ENCODE results near the gene PPARG.

DNA sequence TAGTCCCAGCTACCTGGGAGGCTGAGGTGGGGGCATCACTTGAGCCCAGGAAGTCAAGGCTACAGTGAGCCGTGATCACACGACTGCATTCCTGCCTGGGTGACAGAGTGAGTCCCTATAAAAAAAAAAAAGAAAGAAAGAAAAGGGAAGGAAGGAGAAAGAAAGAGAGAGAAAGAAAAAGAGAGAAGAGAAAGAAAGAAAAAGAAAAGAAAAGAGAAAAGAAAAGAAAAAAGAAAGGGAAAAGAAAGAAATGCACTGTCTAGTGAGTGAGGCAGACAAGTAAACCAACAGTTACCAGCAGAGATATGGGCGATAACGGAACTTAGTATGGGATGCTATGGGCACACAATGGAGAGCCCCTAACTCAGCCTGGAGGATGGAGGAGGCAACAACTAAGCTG is 158.2 kb downstream of the PPARG start:
- TF ChIP-seq MAZ (IDR thresholded peaks at IDR 0.05; ENCODE audit: borderline replicate concordance, low read depth, low read length) (no peak), NFE2L2 (conservative IDR thresholded peaks at IDR 0.05; ENCODE audit: low read length) (no peak), RARB (CRISPR knock-in tag; IDR thresholded peaks at IDR 0.05) (no peak), CHD2 (IDR thresholded peaks at IDR 0.05; ENCODE audit: low read length, partially characterized antibody) (no peak), POLR2AphosphoS2 (conservative IDR thresholded peaks at IDR 0.05; ENCODE audit: low read length) (no peak)
- TF ChIP-seq, protein P1, sequence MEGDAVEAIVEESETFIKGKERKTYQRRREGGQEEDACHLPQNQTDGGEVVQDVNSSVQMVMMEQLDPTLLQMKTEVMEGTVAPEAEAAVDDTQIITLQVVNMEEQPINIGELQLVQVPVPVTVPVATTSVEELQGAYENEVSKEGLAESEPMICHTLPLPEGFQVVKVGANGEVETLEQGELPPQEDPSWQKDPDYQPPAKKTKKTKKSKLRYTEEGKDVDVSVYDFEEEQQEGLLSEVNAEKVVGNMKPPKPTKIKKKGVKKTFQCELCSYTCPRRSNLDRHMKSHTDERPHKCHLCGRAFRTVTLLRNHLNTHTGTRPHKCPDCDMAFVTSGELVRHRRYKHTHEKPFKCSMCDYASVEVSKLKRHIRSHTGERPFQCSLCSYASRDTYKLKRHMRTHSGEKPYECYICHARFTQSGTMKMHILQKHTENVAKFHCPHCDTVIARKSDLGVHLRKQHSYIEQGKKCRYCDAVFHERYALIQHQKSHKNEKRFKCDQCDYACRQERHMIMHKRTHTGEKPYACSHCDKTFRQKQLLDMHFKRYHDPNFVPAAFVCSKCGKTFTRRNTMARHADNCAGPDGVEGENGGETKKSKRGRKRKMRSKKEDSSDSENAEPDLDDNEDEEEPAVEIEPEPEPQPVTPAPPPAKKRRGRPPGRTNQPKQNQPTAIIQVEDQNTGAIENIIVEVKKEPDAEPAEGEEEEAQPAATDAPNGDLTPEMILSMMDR (IDR thresholded peaks at IDR 0.05): no peak
- TF ChIP-seq, protein P2, sequence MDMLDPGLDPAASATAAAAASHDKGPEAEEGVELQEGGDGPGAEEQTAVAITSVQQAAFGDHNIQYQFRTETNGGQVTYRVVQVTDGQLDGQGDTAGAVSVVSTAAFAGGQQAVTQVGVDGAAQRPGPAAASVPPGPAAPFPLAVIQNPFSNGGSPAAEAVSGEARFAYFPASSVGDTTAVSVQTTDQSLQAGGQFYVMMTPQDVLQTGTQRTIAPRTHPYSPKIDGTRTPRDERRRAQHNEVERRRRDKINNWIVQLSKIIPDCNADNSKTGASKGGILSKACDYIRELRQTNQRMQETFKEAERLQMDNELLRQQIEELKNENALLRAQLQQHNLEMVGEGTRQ (IDR thresholded peaks at IDR 0.05): no peak
- TF ChIP-seq, protein P3, sequence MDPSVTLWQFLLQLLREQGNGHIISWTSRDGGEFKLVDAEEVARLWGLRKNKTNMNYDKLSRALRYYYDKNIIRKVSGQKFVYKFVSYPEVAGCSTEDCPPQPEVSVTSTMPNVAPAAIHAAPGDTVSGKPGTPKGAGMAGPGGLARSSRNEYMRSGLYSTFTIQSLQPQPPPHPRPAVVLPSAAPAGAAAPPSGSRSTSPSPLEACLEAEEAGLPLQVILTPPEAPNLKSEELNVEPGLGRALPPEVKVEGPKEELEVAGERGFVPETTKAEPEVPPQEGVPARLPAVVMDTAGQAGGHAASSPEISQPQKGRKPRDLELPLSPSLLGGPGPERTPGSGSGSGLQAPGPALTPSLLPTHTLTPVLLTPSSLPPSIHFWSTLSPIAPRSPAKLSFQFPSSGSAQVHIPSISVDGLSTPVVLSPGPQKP (IDR thresholded peaks at IDR 0.05; ENCODE audit: low read depth, low read length): no peak
